ENCODE data around the gene CTXND1.

DNA sequence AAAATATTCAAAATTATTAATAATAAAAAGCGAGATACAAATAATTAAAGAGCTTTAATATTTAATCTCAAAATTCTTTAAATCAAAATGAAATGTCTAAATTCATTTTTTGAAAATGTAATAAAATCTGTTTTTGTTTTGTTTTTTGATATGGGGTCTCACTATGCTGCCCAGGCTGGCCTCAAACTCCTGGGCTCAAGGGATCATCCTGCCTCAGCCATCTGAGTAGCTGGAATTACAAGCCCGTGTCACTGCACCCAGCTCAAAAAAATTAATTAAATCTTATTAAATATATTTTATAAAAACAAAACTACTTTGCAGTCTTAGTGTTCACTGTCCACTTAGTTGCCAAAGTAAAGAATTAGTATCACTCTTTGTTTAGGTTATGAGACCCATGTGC, 60.8 kb downstream of the CTXND1 start:
- TF ChIP-seq, protein P1, sequence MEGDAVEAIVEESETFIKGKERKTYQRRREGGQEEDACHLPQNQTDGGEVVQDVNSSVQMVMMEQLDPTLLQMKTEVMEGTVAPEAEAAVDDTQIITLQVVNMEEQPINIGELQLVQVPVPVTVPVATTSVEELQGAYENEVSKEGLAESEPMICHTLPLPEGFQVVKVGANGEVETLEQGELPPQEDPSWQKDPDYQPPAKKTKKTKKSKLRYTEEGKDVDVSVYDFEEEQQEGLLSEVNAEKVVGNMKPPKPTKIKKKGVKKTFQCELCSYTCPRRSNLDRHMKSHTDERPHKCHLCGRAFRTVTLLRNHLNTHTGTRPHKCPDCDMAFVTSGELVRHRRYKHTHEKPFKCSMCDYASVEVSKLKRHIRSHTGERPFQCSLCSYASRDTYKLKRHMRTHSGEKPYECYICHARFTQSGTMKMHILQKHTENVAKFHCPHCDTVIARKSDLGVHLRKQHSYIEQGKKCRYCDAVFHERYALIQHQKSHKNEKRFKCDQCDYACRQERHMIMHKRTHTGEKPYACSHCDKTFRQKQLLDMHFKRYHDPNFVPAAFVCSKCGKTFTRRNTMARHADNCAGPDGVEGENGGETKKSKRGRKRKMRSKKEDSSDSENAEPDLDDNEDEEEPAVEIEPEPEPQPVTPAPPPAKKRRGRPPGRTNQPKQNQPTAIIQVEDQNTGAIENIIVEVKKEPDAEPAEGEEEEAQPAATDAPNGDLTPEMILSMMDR (IDR thresholded peaks at IDR 0.05) = no peak
- TF ChIP-seq POLR2A (IDR thresholded peaks at IDR 0.05) = no peak
- no peak for TF ChIP-seq POLR2AphosphoS5 (IDR thresholded peaks at IDR 0.05; ENCODE audit: insufficient read depth in 1 of 2, low read depth in 1 of 2)
